NCI-H69 (cell line): Measurements from ENCODE around the gene RAMACL.
"Not testable (repeated sequence)": the region's sequence is repeated elsewhere in the genome, so short reads cannot be mapped to it uniquely, and the experiment has no call there.

Source experiments
- DNase-seq: peaks from one replicate; lab custom pipeline; 2025; lab: John Stamatoyannopoulos, UW

The RAMACL gene

DNA sequence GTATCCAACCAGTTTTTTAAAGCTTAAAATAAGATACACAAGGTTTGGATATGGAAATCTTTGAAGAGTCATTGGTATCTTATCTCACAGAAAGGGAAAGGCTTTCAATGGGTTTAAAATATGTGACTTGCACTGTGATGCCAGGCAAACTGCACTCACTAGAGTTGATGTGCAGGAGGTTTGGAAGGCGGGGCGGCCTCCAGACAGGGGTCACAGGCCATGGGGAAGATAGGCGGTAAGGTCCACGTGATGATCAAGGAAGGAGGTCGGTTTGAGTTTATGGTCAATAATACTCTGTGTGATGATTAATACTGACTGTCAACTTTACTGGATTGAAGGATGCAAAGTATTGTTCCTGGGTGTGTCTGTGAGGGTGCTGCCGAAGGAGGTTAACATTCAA, 9.5 kb upstream of the RAMACL start:
- DNase-seq = no peak

GRCh38 chr6:166595061-166595780, 8.7 kb upstream of the RAMACL start:
- no peak for DNase-seq

DNA sequence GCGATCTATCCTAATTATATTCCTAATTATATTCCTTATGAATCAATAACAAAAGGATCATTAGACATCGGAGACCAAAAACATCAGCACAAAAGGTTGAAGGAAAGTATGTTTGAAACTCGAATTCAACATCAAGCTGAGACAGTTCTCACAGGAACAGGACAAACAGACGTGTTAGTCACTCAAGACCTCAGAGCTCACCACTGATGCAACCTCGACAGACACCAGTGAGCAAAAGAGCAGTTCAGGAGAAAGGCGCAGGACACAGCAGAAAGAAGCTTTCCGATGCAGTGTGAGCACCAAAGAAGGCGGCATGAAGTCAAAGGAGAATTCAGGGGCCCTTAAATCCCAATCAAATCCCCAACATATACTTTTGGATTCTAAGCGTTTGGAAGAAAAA, 6.3 kb upstream of the RAMACL start:
- DNase-seq = no peak

GRCh38 chr6:166591961-166592520, 5.6 kb upstream of the RAMACL start:
- no peak for DNase-seq

GRCh38 chr6:166591026-166591425, 4.5 kb upstream of the RAMACL start:
- no peak for DNase-seq

- DNase-seq = no peak
Observed at GRCh38 chr6:166589786-166590574, 3.5 kb upstream of the RAMACL start.

- DNase-seq = no peak
Observed at GRCh38 chr6:166589337-166589731, 2.9 kb upstream of the RAMACL start.

GRCh38 chr6:166588691-166589336, 2.3 kb upstream of the RAMACL start:
- no peak for DNase-seq

- DNase-seq = no peak
Observed at GRCh38 chr6:166587631-166588413, 1.3 kb upstream of the RAMACL start.

GRCh38 chr6:166584853-166585429, 1.5 kb downstream of the RAMACL start:
- DNase-seq = no peak

DNA sequence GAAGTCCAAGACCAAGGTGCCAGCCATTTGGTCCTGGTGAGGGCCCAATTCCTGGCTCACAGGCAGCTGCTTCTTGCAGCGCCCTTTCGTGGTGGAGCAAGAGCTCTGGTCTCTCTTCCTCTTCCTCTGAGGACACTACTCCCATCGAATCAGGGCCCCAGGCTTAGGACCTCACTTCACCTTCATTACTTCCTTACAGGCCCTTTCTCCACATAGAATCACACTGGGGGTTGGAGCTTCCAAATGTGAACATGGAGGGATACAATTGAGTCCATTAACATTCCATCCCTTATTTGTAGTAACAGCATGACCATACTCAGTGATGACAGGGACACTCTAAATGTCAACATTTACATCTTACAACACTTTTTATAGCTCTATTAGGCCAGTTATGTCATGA, 2.3 kb downstream of the RAMACL start:
- DNase-seq = no peak

GRCh38 chr6:166583230-166583965, 3.1 kb downstream of the RAMACL start:
- no peak for DNase-seq

DNA sequence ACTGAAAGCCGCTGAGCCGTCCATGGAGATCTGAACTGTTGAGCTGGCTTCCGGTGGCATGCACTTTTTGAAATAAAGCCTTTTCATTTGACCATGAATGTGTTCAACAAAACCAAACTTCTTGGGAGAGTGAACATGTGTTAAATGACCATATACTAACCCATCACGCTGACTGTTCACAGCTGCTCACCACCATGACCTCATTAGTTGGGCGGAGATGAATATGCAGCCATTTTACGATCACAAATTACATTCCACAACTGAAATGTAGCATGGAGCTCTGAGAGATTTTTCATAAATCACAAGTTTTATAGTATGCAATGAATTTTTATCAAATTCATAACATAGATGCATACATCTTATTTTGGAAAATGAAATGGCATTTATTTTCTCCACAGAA, 4.2 kb downstream of the RAMACL start:
- no peak for DNase-seq

DNA sequence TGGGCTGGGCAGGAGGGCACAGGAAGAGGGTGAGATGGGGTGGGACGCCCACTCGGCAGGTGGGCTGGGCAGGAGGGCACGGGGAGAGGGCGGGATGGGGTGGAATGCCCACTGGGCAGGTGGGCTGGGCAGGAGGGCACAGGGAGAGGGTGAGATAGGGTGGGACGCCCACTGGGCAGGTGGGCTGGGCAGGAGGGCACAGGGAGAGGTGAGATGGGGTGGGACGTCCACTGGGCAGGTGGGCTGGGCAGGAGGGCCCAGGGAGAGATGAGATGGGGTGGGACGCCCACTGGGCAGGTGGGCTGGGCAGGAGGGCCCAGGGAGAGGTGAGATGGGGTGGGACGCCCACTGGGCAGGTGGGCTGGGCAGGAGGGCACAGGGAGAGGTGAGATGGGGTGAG, 4.7 kb downstream of the RAMACL start:
- DNase-seq = not testable (repeated sequence)

DNA sequence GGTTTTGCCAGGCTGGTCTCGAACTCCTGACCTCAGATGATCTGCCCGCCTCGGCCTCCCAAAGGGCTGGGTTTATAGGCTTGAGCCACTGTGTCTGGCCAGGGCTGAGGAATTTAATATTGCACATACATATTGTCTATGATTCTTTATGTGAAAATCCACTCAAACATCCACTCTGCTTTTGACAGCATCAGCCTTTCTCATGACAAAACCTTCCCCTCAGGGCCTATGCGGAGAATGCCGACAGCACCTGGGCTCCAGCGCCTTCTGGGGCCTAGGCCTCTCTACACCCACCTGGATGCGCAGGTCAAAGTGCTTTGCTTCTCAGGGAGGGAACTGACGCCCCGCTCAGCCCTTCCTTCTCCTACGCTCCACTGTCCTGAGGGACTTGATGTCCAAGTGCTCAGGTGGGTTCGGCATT, 5.4 kb downstream of the RAMACL start:
- no peak for DNase-seq

GRCh38 chr6:166580076-166581050, 6.1 kb downstream of the RAMACL start:
- DNase-seq = no peak

DNA sequence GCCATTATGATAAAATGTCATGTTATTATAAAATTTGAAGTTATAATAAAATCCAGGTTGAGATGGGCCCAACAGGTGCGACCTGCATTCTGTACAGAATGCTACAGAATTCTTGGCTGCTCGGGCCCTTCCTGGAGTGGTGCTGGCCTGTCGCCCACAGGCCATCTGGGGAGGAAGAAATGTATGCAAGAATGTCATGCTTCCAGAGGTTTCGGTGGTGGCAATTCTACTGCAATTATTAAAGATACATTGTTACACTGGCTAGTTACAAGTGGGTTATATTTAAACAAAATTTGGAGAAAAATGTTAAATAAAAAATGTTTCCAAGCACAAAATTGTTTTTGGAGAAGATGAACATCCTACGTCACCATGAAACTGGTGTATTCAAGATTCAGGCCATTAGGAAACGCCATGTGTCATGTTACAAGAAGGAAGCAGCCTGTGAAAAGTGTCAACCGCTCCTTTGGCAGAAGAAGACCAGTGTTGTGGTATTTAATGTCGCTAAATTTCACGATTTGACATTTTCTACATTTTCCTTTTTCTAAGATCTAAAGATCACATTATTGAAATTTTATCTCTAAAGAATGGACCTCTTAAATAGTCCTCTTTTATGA, 7.1 kb downstream of the RAMACL start:
- no peak for DNase-seq

DNA sequence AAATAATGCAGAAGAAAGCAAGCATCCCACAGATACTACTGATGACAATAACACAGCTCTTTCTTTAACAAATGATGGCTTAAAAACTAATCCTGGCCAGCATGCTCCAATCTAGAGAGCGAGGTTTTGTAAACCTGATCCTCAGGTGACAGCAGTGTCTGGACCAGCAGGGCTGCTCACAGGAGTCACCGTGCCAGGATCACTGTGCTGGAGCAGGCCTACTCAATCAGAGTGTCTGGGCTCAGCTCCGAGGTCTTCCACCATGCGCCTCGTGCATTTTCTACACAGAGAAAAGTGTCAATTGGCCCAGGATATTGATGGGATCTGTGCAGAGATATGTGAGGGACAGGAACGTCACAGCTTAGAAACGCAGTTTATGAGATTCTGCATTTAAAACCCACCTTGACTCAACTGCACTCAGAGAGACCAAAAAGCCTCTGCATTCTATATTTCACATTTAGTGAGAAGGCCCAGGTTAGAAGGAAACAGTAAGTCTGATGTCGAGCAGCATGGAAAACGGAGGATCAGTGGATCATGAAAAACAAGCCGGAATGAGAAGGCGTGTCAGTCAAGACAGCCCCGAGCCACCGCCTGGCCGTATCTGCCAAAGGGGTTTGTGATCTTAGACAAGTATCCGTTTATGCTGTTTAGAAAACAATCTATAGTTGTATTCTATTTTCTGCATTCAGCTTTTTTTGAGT, 7.8 kb downstream of the RAMACL start:
- DNase-seq = no peak

GRCh38 chr6:166575205-166575604, 11.3 kb downstream of the RAMACL start:
- no peak for DNase-seq
